ENCODE measurements around the gene DYNC1I1.
"Not testable (repeated sequence)": the region's sequence is repeated elsewhere in the genome, so short reads cannot be mapped to it uniquely, and the experiment has no call there.

Gene DYNC1I1

GRCh38 chr7:95916573-95917297, 144.4 kb downstream of the DYNC1I1 start:
- DNase-seq, result peak; percentile 74

GRCh38 chr7:95917634-95918033, 145.3 kb downstream of the DYNC1I1 start:
- DNase-seq, result no peak

GRCh38 chr7:95919556-95919955, 147.2 kb downstream of the DYNC1I1 start:
- DNase-seq, result no peak

- no peak for DNase-seq
Measured at GRCh38 chr7:95921543-95921942, 149.2 kb downstream of the DYNC1I1 start.

GRCh38 chr7:95922191-95922590, 149.8 kb downstream of the DYNC1I1 start:
- DNase-seq, result no peak

- no peak for DNase-seq
Measured at GRCh38 chr7:95925236-95925635, 152.9 kb downstream of the DYNC1I1 start.

GRCh38 chr7:95925971-95926370, 153.6 kb downstream of the DYNC1I1 start:
- DNase-seq, result no peak

- no peak for DNase-seq
Measured at GRCh38 chr7:95927756-95928155, 155.4 kb downstream of the DYNC1I1 start.

- no peak for DNase-seq
Measured at GRCh38 chr7:95929710-95930280, 157.4 kb downstream of the DYNC1I1 start.

- no peak for DNase-seq
Measured at GRCh38 chr7:95931460-95932232, 159.3 kb downstream of the DYNC1I1 start.

- no peak for DNase-seq
Measured at GRCh38 chr7:95933618-95934017, 161.3 kb downstream of the DYNC1I1 start.

GRCh38 chr7:95944867-95945266, 172.5 kb downstream of the DYNC1I1 start:
- not testable (repeated sequence) for DNase-seq

GRCh38 chr7:95950698-95951097, 178.3 kb downstream of the DYNC1I1 start:
- no peak for DNase-seq

- DNase-seq, result no peak
Measured at GRCh38 chr7:95951531-95951930, 179.2 kb downstream of the DYNC1I1 start.

- DNase-seq, result no peak
Measured at GRCh38 chr7:95951997-95952795, 179.8 kb downstream of the DYNC1I1 start.

- DNase-seq, result no peak
Measured at GRCh38 chr7:95952851-95953250, 180.5 kb downstream of the DYNC1I1 start.

- no peak for DNase-seq
Measured at GRCh38 chr7:95955748-95956147, 183.4 kb downstream of the DYNC1I1 start.

GRCh38 chr7:95957510-95957909, 185.2 kb downstream of the DYNC1I1 start:
- no peak for DNase-seq

- no peak for DNase-seq
Measured at GRCh38 chr7:95960706-95961244, 188.4 kb downstream of the DYNC1I1 start.

- DNase-seq, result no peak
Measured at GRCh38 chr7:95963446-95963990, 191.2 kb downstream of the DYNC1I1 start.

- no peak for DNase-seq
Measured at GRCh38 chr7:95971716-95972115, 199.4 kb downstream of the DYNC1I1 start.

GRCh38 chr7:95972523-95972922, 200.2 kb downstream of the DYNC1I1 start:
- no peak for DNase-seq

GRCh38 chr7:95974108-95974507, 201.8 kb downstream of the DYNC1I1 start:
- no peak for DNase-seq

All from activated naive CD4-positive, alpha-beta T cell treated with Interleukin-2 at 50 U/mL for 16 hours (primary cell).